Effector memory CD4-positive, alpha-beta T cell (primary cell): ENCODE data around the gene MGAT5B.

Source experiments
- DNase-seq, 3 donors: peaks; one replicate each; pipeline ENCODE4 v3.0.0-alpha.2; 2020
- H3K27ac ChIP-seq: 2 replicates; pipeline ENCODE4 v1.7.0; 2013; ENCODE audit warnings: mild to moderate bottlenecking, low read length, moderate library complexity; ENCODE audit not compliant: insufficient read depth, poor library complexity, severe bottlenecking
- H3K27me3 ChIP-seq: replicated peaks from 2 replicates; pipeline ENCODE4 v1.7.0; 2013; ENCODE audit warnings: mild to moderate bottlenecking, low read length; ENCODE audit not compliant: insufficient read depth, control insufficient read depth, poor library complexity, severe bottlenecking
- H3K36me3 ChIP-seq: 2 replicates; pipeline ENCODE4 v1.7.0; 2013; ENCODE audit warnings: mild to moderate bottlenecking, low read length, moderate library complexity; ENCODE audit not compliant: control insufficient read depth, insufficient read depth
- H3K4me1 ChIP-seq: 2 replicates; pipeline ENCODE4 v1.7.0; 2013; ENCODE audit warnings: low read length, mild to moderate bottlenecking; ENCODE audit not compliant: control insufficient read depth, insufficient read depth, poor library complexity, severe bottlenecking
- H3K4me3 ChIP-seq: 2 replicates; pipeline ENCODE4 v1.7.0; 2013; ENCODE audit warnings: low read length, low read depth, mild to moderate bottlenecking; ENCODE audit not compliant: insufficient read depth, poor library complexity, severe bottlenecking
- H3K9me3 ChIP-seq: 2 replicates; pipeline ENCODE4 v1.7.0; 2013; ENCODE audit warnings: mild to moderate bottlenecking, low read length, moderate library complexity; ENCODE audit not compliant: control insufficient read depth

Gene MGAT5B

GRCh38 chr17:76877437-76877836 is 9.2 kb downstream of the MGAT5B start:
- Histone ChIP-seq H3K9me3 (no peaks in the 10 kb centered on the region), H3K36me3 (no peaks in the 10 kb centered on the region)

GRCh38 chr17:76878568-76878967 is 10.4 kb downstream of the MGAT5B start:
- no peaks in the 10 kb centered on the region for H3K9me3 ChIP-seq
- DNase-seq = no peak
- no peaks in the 10 kb centered on the region for H3K4me1 ChIP-seq
- no peak overlapping the region for H3K27ac ChIP-seq
- H3K27me3 ChIP-seq = no peaks in the 10 kb centered on the region
- H3K36me3 ChIP-seq = no peaks in the 10 kb centered on the region
- H3K4me3 ChIP-seq = no peak overlapping the region

More at GRCh38 chr17:76877437-76877836, 9.2 kb downstream of the MGAT5B start:
- no peak for DNase-seq
- H3K4me3 ChIP-seq = no peak overlapping the region
- H3K4me1 ChIP-seq = no peaks in the 10 kb centered on the region
- H3K27me3 ChIP-seq = no peaks in the 10 kb centered on the region
- no peak overlapping the region for H3K27ac ChIP-seq

GRCh38 chr17:76879254-76879653 is 11.1 kb downstream of the MGAT5B start:
- no peak for DNase-seq
- no peaks in the 10 kb centered on the region for H3K27me3 ChIP-seq
- no peak overlapping the region for H3K27ac ChIP-seq
- no peak overlapping the region for H3K4me3 ChIP-seq
- H3K36me3 ChIP-seq = no peaks in the 10 kb centered on the region
- H3K9me3 ChIP-seq = no peaks in the 10 kb centered on the region
- H3K4me1 ChIP-seq = no peaks in the 10 kb centered on the region

- no peak overlapping the region for H3K27ac ChIP-seq
- H3K9me3 ChIP-seq = no peaks in the 10 kb centered on the region
- DNase-seq = no peak
- no peaks in the 10 kb centered on the region for H3K27me3 ChIP-seq
- no peaks in the 10 kb centered on the region for H3K36me3 ChIP-seq
- H3K4me1 ChIP-seq = no peaks in the 10 kb centered on the region
- H3K4me3 ChIP-seq = no peak overlapping the region
These were observed 11.5 kb downstream of the MGAT5B start for GRCh38 chr17:76879691-76880090.

- no peaks in the 10 kb centered on the region for H3K9me3 ChIP-seq
- no peak overlapping the region for H3K27ac ChIP-seq
- no peak for DNase-seq
- no peaks in the 10 kb centered on the region for H3K36me3 ChIP-seq
- H3K4me1 ChIP-seq = no peaks in the 10 kb centered on the region
- H3K4me3 ChIP-seq = no peak overlapping the region
- no peaks in the 10 kb centered on the region for H3K27me3 ChIP-seq
These were observed 12.1 kb downstream of the MGAT5B start for GRCh38 chr17:76880268-76880667.

GRCh38 chr17:76880971-76881370 is 12.8 kb downstream of the MGAT5B start:
- H3K27ac ChIP-seq = no peak overlapping the region
- no peaks in the 10 kb centered on the region for H3K4me1 ChIP-seq
- no peaks in the 10 kb centered on the region for H3K9me3 ChIP-seq
- H3K36me3 ChIP-seq = no peaks in the 10 kb centered on the region
- no peaks in the 10 kb centered on the region for H3K27me3 ChIP-seq
- no peak overlapping the region for H3K4me3 ChIP-seq
- no peak for DNase-seq

- H3K9me3 ChIP-seq = no peaks in the 10 kb centered on the region
- no peaks in the 10 kb centered on the region for H3K27me3 ChIP-seq
- no peak for DNase-seq
- no peaks in the 10 kb centered on the region for H3K36me3 ChIP-seq
- no peak overlapping the region for H3K4me3 ChIP-seq
- no peaks in the 10 kb centered on the region for H3K4me1 ChIP-seq
- H3K27ac ChIP-seq = no peak overlapping the region
These were observed 13.2 kb downstream of the MGAT5B start for GRCh38 chr17:76881408-76881807.

- no peaks in the 10 kb centered on the region for H3K27me3 ChIP-seq
- H3K4me1 ChIP-seq = no peaks in the 10 kb centered on the region
- no peak overlapping the region for H3K4me3 ChIP-seq
- H3K9me3 ChIP-seq = no peaks in the 10 kb centered on the region
- no peak overlapping the region for H3K27ac ChIP-seq
- DNase-seq = no peak
- H3K36me3 ChIP-seq = no peaks in the 10 kb centered on the region
These were observed 13.8 kb downstream of the MGAT5B start for GRCh38 chr17:76881966-76882365.

- no peak for DNase-seq
- H3K4me1 ChIP-seq = no peaks in the 10 kb centered on the region
- H3K9me3 ChIP-seq = no peaks in the 10 kb centered on the region
- no peak overlapping the region for H3K27ac ChIP-seq
- no peak overlapping the region for H3K4me3 ChIP-seq
- H3K36me3 ChIP-seq = no peaks in the 10 kb centered on the region
- H3K27me3 ChIP-seq = no peaks in the 10 kb centered on the region
These were observed 15.7 kb downstream of the MGAT5B start for GRCh38 chr17:76883744-76884525.

- H3K27me3 ChIP-seq = no peaks in the 10 kb centered on the region
- no peaks in the 10 kb centered on the region for H3K36me3 ChIP-seq
- H3K9me3 ChIP-seq = no peaks in the 10 kb centered on the region
- H3K4me1 ChIP-seq = no peaks in the 10 kb centered on the region
- no peak for DNase-seq
- H3K4me3 ChIP-seq = no peak overlapping the region
- no peak overlapping the region for H3K27ac ChIP-seq
These were observed 17.0 kb downstream of the MGAT5B start for GRCh38 chr17:76884995-76885893.
